ENCODE data around the gene LPO.

Gene LPO

GRCh38 chr17:58313815-58314705, 75.7 kb downstream of the LPO start:
- in situ Hi-C loops (cut with MboI; ENCODE audit: low pct_unique_long_range_greater_than_20kb, low sequenced_read_pairs, unreplicated experiment), result no loop called here
- no peak for DNase-seq (ENCODE audit: low spot score)
- TF ChIP-seq CTCF (IDR thresholded peaks at IDR 0.05; ENCODE audit: extremely low read depth, insufficient read depth, missing control alignments), result no peak

DNA sequence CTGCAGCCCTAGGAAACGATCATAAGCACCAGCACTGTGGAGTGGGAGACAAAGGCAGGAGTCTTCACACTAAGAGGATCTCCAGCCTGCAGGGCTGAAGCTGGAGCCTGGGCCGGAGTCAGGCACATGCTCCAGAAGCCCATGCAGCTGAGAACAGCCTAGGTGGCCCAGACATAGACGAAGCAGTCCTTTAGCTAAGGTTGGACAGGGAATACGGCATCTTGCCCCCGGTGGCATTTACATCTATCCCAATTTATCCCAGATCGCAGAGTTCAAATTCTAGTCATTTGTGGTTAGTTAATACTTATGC, 76.3 kb downstream of the LPO start:
- TF ChIP-seq CTCF (IDR thresholded peaks at IDR 0.05; ENCODE audit: extremely low read depth, insufficient read depth, missing control alignments), result no peak
- DNase-seq (ENCODE audit: low spot score), result no peak
- in situ Hi-C loops (cut with MboI; ENCODE audit: low pct_unique_long_range_greater_than_20kb, low sequenced_read_pairs, unreplicated experiment), result no loop called here

GRCh38 chr17:58315281-58315711, 76.9 kb downstream of the LPO start:
- TF ChIP-seq CTCF (IDR thresholded peaks at IDR 0.05; ENCODE audit: extremely low read depth, insufficient read depth, missing control alignments), result no peak
- DNase-seq (ENCODE audit: low spot score), result no peak
- in situ Hi-C loops (cut with MboI; ENCODE audit: low pct_unique_long_range_greater_than_20kb, low sequenced_read_pairs, unreplicated experiment), result no loop called here

GRCh38 chr17:58315750-58316149, 77.4 kb downstream of the LPO start:
- DNase-seq (ENCODE audit: low spot score), result no peak
- no peak for TF ChIP-seq CTCF (IDR thresholded peaks at IDR 0.05; ENCODE audit: extremely low read depth, insufficient read depth, missing control alignments)
- in situ Hi-C loops (cut with MboI; ENCODE audit: low pct_unique_long_range_greater_than_20kb, low sequenced_read_pairs, unreplicated experiment), result no loop called here

DNA sequence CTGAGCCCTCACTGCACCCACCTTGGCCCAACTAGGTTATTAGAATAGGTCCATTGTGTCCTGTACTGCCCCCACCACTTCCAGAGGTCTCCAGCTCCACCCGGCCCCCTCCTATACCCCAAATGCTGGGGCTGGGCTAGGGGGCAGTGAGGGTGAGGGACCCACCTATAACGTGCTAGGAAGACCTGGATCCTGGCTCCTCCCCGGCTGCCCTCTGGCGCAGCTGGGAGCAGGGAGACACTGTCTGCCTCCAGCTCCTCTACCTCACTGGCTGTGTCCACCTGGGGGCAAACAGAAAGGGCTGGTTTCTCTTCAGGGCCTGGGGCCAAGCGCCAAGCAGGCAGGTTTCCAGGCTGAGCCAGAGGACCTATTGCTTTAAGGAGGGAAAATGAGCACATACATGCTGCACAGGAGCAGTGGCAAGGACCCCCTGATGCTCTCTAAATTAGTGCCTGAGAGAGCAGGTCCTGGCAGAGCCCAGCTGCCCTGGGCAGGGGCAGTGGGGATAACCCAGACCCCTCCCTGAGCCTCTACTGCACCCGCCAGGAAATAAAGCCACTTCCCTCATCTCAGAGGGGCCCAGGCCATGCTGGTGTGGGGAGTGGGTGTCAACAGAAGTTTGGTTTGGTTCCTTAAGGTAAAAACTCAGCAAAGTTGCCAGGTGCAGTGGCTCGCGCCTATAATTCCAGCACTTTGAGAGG, 78.0 kb downstream of the LPO start:
- in situ Hi-C loops (cut with MboI; ENCODE audit: low pct_unique_long_range_greater_than_20kb, low sequenced_read_pairs, unreplicated experiment), result no loop called here
- DNase-seq (ENCODE audit: low spot score), result no peak
- TF ChIP-seq CTCF (IDR thresholded peaks at IDR 0.05; ENCODE audit: extremely low read depth, insufficient read depth, missing control alignments), result no peak

- in situ Hi-C loops (cut with MboI; ENCODE audit: low pct_unique_long_range_greater_than_20kb, low sequenced_read_pairs, unreplicated experiment), result no loop called here
- peak; percentile 69 for TF ChIP-seq CTCF (IDR thresholded peaks at IDR 0.05; ENCODE audit: extremely low read depth, insufficient read depth, missing control alignments)
- DNase-seq (ENCODE audit: low spot score), result peak; percentile 80
Measured at GRCh38 chr17:58317421-58318064, 79.2 kb downstream of the LPO start.

Data from GM13977 (cell line).